ENCODE data around the gene ITPR1.

Gene ITPR1

DNA sequence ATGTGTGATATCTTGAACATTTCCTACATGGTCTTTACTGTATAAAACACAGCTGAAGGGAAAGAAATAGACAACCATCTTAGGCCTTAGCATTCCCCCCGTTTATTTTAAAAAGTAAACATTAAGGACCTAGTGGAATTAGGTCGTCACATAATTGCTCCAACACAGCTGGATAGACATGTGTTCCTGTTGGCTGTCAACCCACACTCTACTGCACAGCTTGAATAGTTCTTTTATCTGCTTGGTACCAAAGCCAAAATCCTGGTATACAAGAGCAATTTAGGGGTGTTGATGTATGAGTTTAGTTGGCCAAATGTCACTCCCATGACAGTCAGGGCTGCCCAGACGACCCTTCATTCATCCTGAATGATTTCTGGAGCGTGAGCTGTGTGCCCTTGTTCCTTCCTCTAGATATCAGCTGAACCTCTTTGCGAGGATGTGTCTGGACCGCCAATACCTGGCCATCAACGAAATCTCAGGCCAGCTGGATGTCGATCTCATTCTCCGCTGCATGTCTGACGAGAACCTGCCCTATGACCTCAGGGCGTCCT lies 179.7 kb downstream of the ITPR1 start:
- ChIA-PET CTCF (no interaction called here), POLR2A (no interaction called here)
- no peak for TF ChIP-seq ZNF384 (IDR thresholded peaks at IDR 0.05)
- TF ChIP-seq FOXM1 (IDR thresholded peaks at IDR 0.05; ENCODE audit: borderline replicate concordance), result no peak
- TF ChIP-seq CTBP1 (IDR thresholded peaks at IDR 0.05; ENCODE audit: borderline replicate concordance), result no peak
- DNase-seq (ENCODE audit: extremely low spot score), result no peak

DNA sequence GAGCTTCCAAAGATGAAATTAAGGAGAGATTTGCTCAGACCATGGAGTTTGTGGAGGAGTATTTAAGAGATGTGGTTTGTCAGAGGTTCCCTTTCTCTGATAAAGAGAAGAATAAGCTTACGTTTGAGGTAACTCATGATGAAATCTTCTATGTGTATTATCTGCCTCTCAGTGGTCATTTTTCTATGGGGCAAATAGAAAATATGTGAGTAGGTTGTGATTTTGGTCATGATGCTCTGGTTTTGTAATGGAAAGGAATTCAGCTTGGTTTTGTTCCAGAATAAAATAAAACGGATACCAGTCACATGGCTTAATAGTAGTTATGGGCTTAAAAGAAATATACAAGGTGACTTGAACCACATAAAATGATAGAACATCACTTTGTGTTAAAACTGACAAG lies 181.1 kb downstream of the ITPR1 start:
- ChIA-PET POLR2A (no interaction called here), CTCF (no interaction called here)
- no peak for DNase-seq (ENCODE audit: extremely low spot score)
- no peak for TF ChIP-seq L3MBTL2 (conservative IDR thresholded peaks at IDR 0.05)
- no peak for TF ChIP-seq FOXK2 (IDR thresholded peaks at IDR 0.05)
- TF ChIP-seq ARNT (IDR thresholded peaks at IDR 0.05), result no peak
- TF ChIP-seq SP1 (IDR thresholded peaks at IDR 0.05), result no peak
- TF ChIP-seq SUZ12 (IDR thresholded peaks at IDR 0.05), result no peak
- no peak for TF ChIP-seq TARDBP (IDR thresholded peaks at IDR 0.05)
- no peak for TF ChIP-seq FOXA1 (IDR thresholded peaks at IDR 0.05)
- TF ChIP-seq HDGF (IDR thresholded peaks at IDR 0.05; ENCODE audit: borderline replicate concordance), result no peak
- TF ChIP-seq NFRKB (IDR thresholded peaks at IDR 0.05), result no peak
- no peak for TF ChIP-seq ELF4 (IDR thresholded peaks at IDR 0.05)
- TF ChIP-seq ZNF384 (IDR thresholded peaks at IDR 0.05), result no peak
- TF ChIP-seq, protein P1, sequence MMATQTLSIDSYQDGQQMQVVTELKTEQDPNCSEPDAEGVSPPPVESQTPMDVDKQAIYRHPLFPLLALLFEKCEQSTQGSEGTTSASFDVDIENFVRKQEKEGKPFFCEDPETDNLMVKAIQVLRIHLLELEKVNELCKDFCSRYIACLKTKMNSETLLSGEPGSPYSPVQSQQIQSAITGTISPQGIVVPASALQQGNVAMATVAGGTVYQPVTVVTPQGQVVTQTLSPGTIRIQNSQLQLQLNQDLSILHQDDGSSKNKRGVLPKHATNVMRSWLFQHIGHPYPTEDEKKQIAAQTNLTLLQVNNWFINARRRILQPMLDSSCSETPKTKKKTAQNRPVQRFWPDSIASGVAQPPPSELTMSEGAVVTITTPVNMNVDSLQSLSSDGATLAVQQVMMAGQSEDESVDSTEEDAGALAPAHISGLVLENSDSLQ (IDR thresholded peaks at IDR 0.05), result no peak

DNA sequence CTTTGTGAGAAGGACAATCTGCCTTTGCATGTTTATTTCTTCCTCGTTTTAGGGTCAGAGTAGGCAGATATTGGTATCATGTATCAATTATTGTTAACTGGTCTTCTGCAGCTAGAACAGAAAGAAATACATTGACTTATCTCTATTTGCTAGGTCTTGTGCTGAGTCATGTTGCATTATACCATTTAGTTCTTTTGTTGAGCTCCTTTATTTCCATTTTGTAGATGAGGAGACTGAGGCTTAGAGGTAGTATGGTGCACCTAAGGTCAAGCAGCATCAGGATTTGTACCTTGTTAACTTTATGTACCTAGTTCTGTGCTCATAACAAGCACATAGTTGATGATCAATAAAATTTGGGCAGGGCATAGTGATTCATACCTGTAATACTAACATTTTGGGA lies 182.6 kb downstream of the ITPR1 start:
- TF ChIP-seq BHLHE40 (IDR thresholded peaks at IDR 0.05; ENCODE audit: borderline replicate concordance), result no peak
- TF ChIP-seq ARNT (IDR thresholded peaks at IDR 0.05), result no peak
- TF ChIP-seq FOXK2 (IDR thresholded peaks at IDR 0.05), result no peak
- TF ChIP-seq L3MBTL2 (conservative IDR thresholded peaks at IDR 0.05), result no peak
- no peak for TF ChIP-seq TARDBP (IDR thresholded peaks at IDR 0.05)
- no peak for TF ChIP-seq ZNF384 (IDR thresholded peaks at IDR 0.05)
- TF ChIP-seq SP1 (IDR thresholded peaks at IDR 0.05), result no peak
- CTCF ChIA-PET, result interaction anchor here (0.6 kb wide), 1 partner anchor 42 kb away, joined by 3 read pairs; no protein-coding TSS in a partner anchor
- DNase-seq (ENCODE audit: extremely low spot score), result no peak
- POLR2A ChIA-PET, result no interaction called here

DNA sequence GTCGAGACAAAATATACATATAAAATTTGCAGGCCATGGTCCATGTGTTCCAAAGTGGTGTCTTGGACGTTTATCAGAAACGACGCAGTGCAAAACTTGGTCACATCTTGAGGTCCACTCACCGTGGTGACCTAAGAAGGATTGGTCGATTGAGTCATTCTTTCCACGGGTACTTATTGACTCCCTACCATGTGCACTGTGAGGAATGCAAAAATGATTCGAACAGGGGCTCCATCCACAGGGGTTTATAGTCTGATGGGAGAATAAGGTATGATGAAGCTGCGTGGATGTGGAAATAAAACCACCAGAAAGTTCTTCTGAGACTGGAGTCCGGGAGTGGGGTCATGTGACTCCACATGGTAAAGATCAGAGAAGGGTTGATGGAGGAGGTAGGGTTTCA lies 185.2 kb downstream of the ITPR1 start:
- DNase-seq (ENCODE audit: extremely low spot score), result no peak
- ChIA-PET POLR2A (no interaction called here), CTCF (no interaction called here)
- TF ChIP-seq TARDBP (IDR thresholded peaks at IDR 0.05), result no peak
- no peak for TF ChIP-seq FOXM1 (IDR thresholded peaks at IDR 0.05; ENCODE audit: borderline replicate concordance)
- no peak for TF ChIP-seq BHLHE40 (IDR thresholded peaks at IDR 0.05; ENCODE audit: borderline replicate concordance)
- no peak for TF ChIP-seq SP1 (IDR thresholded peaks at IDR 0.05)
- TF ChIP-seq SUZ12 (IDR thresholded peaks at IDR 0.05), result no peak
- no peak for TF ChIP-seq NFRKB (IDR thresholded peaks at IDR 0.05)
- TF ChIP-seq FOXK2 (IDR thresholded peaks at IDR 0.05), result no peak
- no peak for TF ChIP-seq HDGF (IDR thresholded peaks at IDR 0.05; ENCODE audit: borderline replicate concordance)
- no peak for TF ChIP-seq ELF4 (IDR thresholded peaks at IDR 0.05)
- no peak for TF ChIP-seq CTBP1 (IDR thresholded peaks at IDR 0.05; ENCODE audit: borderline replicate concordance)

DNA sequence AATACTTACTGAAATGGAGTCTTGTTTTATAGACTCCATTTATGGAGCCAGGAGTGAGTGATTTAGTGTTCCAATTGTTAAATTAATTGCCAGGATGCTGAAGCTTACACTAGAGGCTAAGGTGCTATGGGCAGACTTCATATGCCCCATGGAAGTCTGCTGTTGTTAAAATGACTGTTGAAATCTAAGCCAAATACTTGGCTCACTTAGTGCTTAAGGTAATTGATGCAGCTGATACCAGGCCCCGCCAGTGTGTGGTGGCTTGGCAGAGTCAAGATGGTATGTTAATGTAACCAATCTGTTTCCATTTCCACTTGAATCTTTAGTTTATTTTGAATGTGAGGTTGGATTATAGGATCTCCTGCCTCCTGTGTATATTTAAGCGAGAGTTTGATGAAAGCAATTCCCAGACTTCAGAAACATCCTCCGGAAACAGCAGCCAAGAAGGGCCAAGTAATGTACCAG lies 187.1 kb downstream of the ITPR1 start:
- CTCF ChIA-PET, result no interaction called here
- no peak for DNase-seq (ENCODE audit: extremely low spot score)
- POLR2A ChIA-PET, result no interaction called here
- TF ChIP-seq L3MBTL2 (conservative IDR thresholded peaks at IDR 0.05), result no peak
- TF ChIP-seq, protein P1 (IDR thresholded peaks at IDR 0.05), result peak; percentile 56

DNA sequence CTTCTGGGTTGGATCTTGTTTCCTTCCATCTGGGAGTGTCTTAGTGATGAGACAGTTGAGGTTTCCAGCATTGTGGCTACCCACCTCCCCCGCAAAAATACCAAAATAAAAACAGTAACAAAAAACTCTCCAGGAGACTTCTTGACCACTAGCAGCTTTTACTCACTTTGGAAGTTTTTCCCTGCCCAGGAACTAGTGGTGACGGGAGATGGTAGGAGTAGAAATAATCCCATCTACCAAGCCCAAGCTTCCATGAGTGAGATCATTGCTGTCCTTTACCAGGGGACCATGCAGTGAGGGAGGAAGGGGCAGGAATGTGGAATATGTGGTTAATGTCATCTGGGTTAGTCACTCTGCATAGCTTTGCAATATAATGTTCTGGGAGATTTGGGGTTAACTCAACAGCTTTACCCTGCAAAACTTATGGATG lies 187.7 kb downstream of the ITPR1 start:
- ChIA-PET POLR2A (no interaction called here), CTCF (no interaction called here)
- no peak for TF ChIP-seq SP1 (IDR thresholded peaks at IDR 0.05)
- no peak for TF ChIP-seq BHLHE40 (IDR thresholded peaks at IDR 0.05; ENCODE audit: borderline replicate concordance)
- no peak for TF ChIP-seq LEF1 (IDR thresholded peaks at IDR 0.05; ENCODE audit: borderline replicate concordance)
- no peak for TF ChIP-seq SUZ12 (IDR thresholded peaks at IDR 0.05)
- TF ChIP-seq FOXK2 (IDR thresholded peaks at IDR 0.05), result no peak
- TF ChIP-seq CTBP1 (IDR thresholded peaks at IDR 0.05; ENCODE audit: borderline replicate concordance), result no peak
- no peak for DNase-seq (ENCODE audit: extremely low spot score)

DNA sequence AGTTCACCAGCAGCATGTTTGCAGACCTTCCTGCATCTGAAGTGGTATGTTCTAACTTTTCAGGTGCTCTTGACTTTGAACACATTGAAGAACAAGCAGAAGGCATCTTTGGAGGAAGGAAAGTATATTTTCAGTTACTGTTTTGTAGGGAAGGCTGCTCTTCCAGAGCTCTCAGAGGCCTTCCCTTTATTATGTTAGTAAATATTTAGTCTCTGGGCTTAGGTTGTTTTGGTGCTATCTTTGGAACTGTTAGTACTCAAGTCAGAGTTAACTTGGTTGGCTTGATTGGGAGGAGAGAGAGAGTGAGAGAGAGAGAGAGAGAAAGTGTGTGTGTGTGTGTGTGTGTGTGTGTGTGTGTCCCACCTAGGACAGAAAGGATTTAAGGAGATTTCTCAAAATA lies 188.2 kb downstream of the ITPR1 start:
- CTCF ChIA-PET, result no interaction called here
- POLR2A ChIA-PET, result no interaction called here
- no peak for TF ChIP-seq TARDBP (IDR thresholded peaks at IDR 0.05)
- no peak for TF ChIP-seq FOXA1 (IDR thresholded peaks at IDR 0.05)
- TF ChIP-seq CTBP1 (IDR thresholded peaks at IDR 0.05; ENCODE audit: borderline replicate concordance), result no peak
- no peak for TF ChIP-seq NFRKB (IDR thresholded peaks at IDR 0.05)
- TF ChIP-seq ZNF384 (IDR thresholded peaks at IDR 0.05), result no peak
- no peak for TF ChIP-seq L3MBTL2 (conservative IDR thresholded peaks at IDR 0.05)
- no peak for TF ChIP-seq FOXM1 (IDR thresholded peaks at IDR 0.05; ENCODE audit: borderline replicate concordance)
- TF ChIP-seq ARNT (IDR thresholded peaks at IDR 0.05), result no peak
- no peak for TF ChIP-seq BHLHE40 (IDR thresholded peaks at IDR 0.05; ENCODE audit: borderline replicate concordance)
- no peak for DNase-seq (ENCODE audit: extremely low spot score)

DNA sequence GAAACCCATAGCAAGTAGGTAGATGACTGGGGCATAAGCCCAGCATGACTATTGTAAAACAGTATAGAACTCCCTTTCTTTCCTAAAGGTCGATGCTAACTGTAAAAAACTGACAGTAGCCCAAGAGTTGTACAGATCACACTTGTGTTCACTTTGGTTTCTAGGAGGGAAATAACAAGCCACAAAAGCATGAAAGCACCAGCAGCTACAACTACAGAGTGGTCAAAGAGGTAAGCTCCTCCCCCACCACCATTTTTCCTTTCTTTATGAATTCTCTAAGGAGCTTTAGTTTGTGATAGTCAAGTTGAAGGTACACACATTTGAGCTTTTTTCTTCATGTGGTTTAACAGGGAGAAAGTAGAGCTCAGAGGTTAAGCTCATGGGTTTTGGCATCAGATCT lies 191.0 kb downstream of the ITPR1 start:
- POLR2A ChIA-PET, result no interaction called here
- CTCF ChIA-PET, result interaction anchor here (1.5 kb wide), 1 partner anchor 28 kb away, joined by 3 read pairs; no protein-coding TSS in a partner anchor
- no peak for DNase-seq (ENCODE audit: extremely low spot score)
- TF ChIP-seq LEF1 (IDR thresholded peaks at IDR 0.05; ENCODE audit: borderline replicate concordance) (no peak), ZNF384 (IDR thresholded peaks at IDR 0.05) (no peak), FOXA1 (IDR thresholded peaks at IDR 0.05) (no peak), NFRKB (IDR thresholded peaks at IDR 0.05) (no peak), FOXM1 (IDR thresholded peaks at IDR 0.05; ENCODE audit: borderline replicate concordance) (no peak)

Measured in HEK293T (cell line).